ENCODE data around the gene ACSL3.

Gene ACSL3

DNA sequence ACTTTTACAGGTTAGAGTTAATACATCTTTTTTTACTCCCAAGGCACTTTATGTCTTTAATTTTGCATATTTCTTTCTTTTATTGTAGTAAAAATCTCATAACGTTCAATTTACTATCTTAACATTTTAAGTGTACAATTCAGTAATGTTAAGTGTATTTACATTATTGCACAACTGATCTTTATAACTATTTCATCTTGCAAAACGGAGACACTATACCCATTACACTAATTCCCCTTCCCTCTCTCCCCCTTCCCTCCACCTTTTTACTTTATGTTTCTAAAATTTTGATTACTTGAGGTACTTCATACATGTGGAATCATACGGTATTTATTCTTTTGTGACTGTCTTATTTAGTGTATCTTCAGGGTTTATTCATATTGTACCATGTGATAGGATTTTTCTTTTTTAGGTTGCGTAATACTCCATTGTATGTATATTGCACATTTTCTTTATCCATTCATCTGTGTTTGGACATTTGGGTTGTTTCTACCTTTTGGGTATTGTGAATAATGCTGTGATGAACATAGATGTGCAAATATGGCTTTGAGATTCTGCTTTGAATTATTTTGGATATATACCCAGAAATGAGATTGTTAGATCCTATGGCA lies 75.0 kb downstream of the ACSL3 start:
- H3K4me2 ChIP-seq (ENCODE audit: low read depth, low read length), result no peak overlapping the region
- H3F3A ChIP-seq (ENCODE audit: insufficient read depth, low read length), result no peaks in the 10 kb centered on the region
- DNase-seq, result no peak
- H3K9me3 ChIP-seq (replicated peaks; ENCODE audit: insufficient read depth, low read length), result no peaks in the 10 kb centered on the region
- no peaks in the 10 kb centered on the region for H3K79me2 ChIP-seq (ENCODE audit: low read length)
- peaks cover 4% of the 10 kb centered on the region; the same call in 1 of the 2 replicates for H3K36me3 ChIP-seq (replicated peaks; ENCODE audit: insufficient read depth, low read length)
- H3K27me3 ChIP-seq (replicated peaks; ENCODE audit: insufficient read depth, low read length), result no peaks in the 10 kb centered on the region
- no peak for TF ChIP-seq EZH2 (optimal IDR thresholded peaks at IDR 0.05; ENCODE audit: low read depth, low read length)
- no peak for TF ChIP-seq CTCF (IDR thresholded peaks at IDR 0.05; ENCODE audit: low read length)
- TF ChIP-seq EZH2phosphoT487 (IDR thresholded peaks at IDR 0.05; ENCODE audit: low read length), result no peak
- H3K9me2 ChIP-seq (replicated peaks; ENCODE audit: insufficient read depth, low read length), result no peaks in the 10 kb centered on the region
- 0 out of 2 replicates have a peak, but pooled peaks cover 4% of the 10 kb centered on the region for H3K4me1 ChIP-seq (ENCODE audit: low read length)
- no peak overlapping the region for H2AFZ ChIP-seq (ENCODE audit: low read length)
- H3K9ac ChIP-seq (ENCODE audit: low read length), result no peak overlapping the region
- H3K4me3 ChIP-seq (ENCODE audit: low read length), result no peak overlapping the region
- no peaks in the 10 kb centered on the region for H4K20me1 ChIP-seq (ENCODE audit: insufficient read depth, low read length)
- H3K27ac ChIP-seq (ENCODE audit: low read length), result no peak overlapping the region

GRCh38 chr2:222936705-222937104 lies 75.9 kb downstream of the ACSL3 start:
- Histone ChIP-seq H3K9me2 (replicated peaks; ENCODE audit: insufficient read depth, low read length) (no peaks in the 10 kb centered on the region), H3K27me3 (replicated peaks; ENCODE audit: insufficient read depth, low read length) (no peaks in the 10 kb centered on the region), H3K9me3 (replicated peaks; ENCODE audit: insufficient read depth, low read length) (no peaks in the 10 kb centered on the region), H4K20me1 (ENCODE audit: insufficient read depth, low read length) (no peaks in the 10 kb centered on the region), H2AFZ (ENCODE audit: low read length) (no peak overlapping the region), H3K27ac (ENCODE audit: low read length) (no peak overlapping the region), H3K79me2 (ENCODE audit: low read length) (no peaks in the 10 kb centered on the region), H3K4me3 (ENCODE audit: low read length) (no peak overlapping the region), H3K36me3 (replicated peaks; ENCODE audit: insufficient read depth, low read length) (peaks cover 4% of the 10 kb centered on the region; the same call in 1 of the 2 replicates), H3K4me1 (ENCODE audit: low read length) (0 out of 2 replicates have a peak, but pooled peaks cover 4% of the 10 kb centered on the region), H3K4me2 (ENCODE audit: low read depth, low read length) (no peak overlapping the region), H3F3A (ENCODE audit: insufficient read depth, low read length) (no peaks in the 10 kb centered on the region), H3K9ac (ENCODE audit: low read length) (no peak overlapping the region)
- no peak for DNase-seq
- TF ChIP-seq CTCF (IDR thresholded peaks at IDR 0.05; ENCODE audit: low read length), result no peak
- TF ChIP-seq EZH2 (optimal IDR thresholded peaks at IDR 0.05; ENCODE audit: low read depth, low read length), result no peak
- no peak for TF ChIP-seq EZH2phosphoT487 (IDR thresholded peaks at IDR 0.05; ENCODE audit: low read length)

- DNase-seq, result no peak
- H2AFZ ChIP-seq (ENCODE audit: low read length), result no peak overlapping the region
- H3K36me3 ChIP-seq (replicated peaks; ENCODE audit: insufficient read depth, low read length), result peaks cover 4% of the 10 kb centered on the region; the same call in 1 of the 2 replicates
- peaks cover 9% of the 10 kb centered on the region for H3F3A ChIP-seq (ENCODE audit: insufficient read depth, low read length)
- no peaks in the 10 kb centered on the region for H3K9me3 ChIP-seq (replicated peaks; ENCODE audit: insufficient read depth, low read length)
- no peak for TF ChIP-seq CTCF (IDR thresholded peaks at IDR 0.05; ENCODE audit: low read length)
- TF ChIP-seq EZH2 (optimal IDR thresholded peaks at IDR 0.05; ENCODE audit: low read depth, low read length), result no peak
- no peak for TF ChIP-seq EZH2phosphoT487 (IDR thresholded peaks at IDR 0.05; ENCODE audit: low read length)
- no peaks in the 10 kb centered on the region for H4K20me1 ChIP-seq (ENCODE audit: insufficient read depth, low read length)
- no peak overlapping the region for H3K4me3 ChIP-seq (ENCODE audit: low read length)
- no peak overlapping the region for H3K27ac ChIP-seq (ENCODE audit: low read length)
- no peaks in the 10 kb centered on the region for H3K79me2 ChIP-seq (ENCODE audit: low read length)
- H3K4me2 ChIP-seq (ENCODE audit: low read depth, low read length), result no peak overlapping the region
- peaks cover 16% of the 10 kb centered on the region for H3K4me1 ChIP-seq (ENCODE audit: low read length)
- no peaks in the 10 kb centered on the region for H3K27me3 ChIP-seq (replicated peaks; ENCODE audit: insufficient read depth, low read length)
- no peak overlapping the region for H3K9ac ChIP-seq (ENCODE audit: low read length)
- H3K9me2 ChIP-seq (replicated peaks; ENCODE audit: insufficient read depth, low read length), result no peaks in the 10 kb centered on the region
These were observed 77.5 kb downstream of the ACSL3 start for GRCh38 chr2:222938327-222938726.

Data from MM.1S (cell line).